Upper lobe of left lung (tissue), 6 donors: ENCODE results near the gene ABCC4. TPM values are rescaled to one million over a fixed set of nuclear protein-coding genes. Genes with fewer than 3 reads are reported as not detected.

Experiments used
- ATAC-seq, 2 donors: fragments of 200-7000 bp; cut with Tn5 transposase; one replicate each; pipeline ENCODE4 v1.9.1; 2022; ENCODE audit warnings: mild to moderate bottlenecking in 2 of 2, moderate library complexity in 2 of 2; ENCODE audit not compliant: low FRiP score in 2 of 2
- DNase-seq, 2 donors: peaks; one replicate each; pipeline ENCODE4 v3.0.0-alpha.2; 2019 to 2020
- H3K27ac ChIP-seq, 4 donors: fragments of 200-600 bp; sonication (generic); one replicate each; pipeline ENCODE4 v1.5.1; 2016 to 2019
- H3K27me3 ChIP-seq, 4 donors: fragments of 200-600 bp; sonication (generic); one replicate each; pipeline ENCODE4 v1.5.1; 2017 to 2019
- H3K36me3 ChIP-seq, 4 donors: fragments of 200-600 bp; sonication (generic); one replicate each; pipeline ENCODE4 v1.5.1; 2016 to 2019
- H3K4me1 ChIP-seq, 4 donors: fragments of 200-600 bp; sonication (generic); one replicate each; pipeline ENCODE4 v1.5.1; 2018 to 2019
- H3K4me3 ChIP-seq, 4 donors: fragments of 200-600 bp; sonication (generic); one replicate each; pipeline ENCODE4 v1.5.1; 2017 to 2019; ENCODE audit warnings: mild to moderate bottlenecking in 2 of 4, moderate library complexity in 1 of 4
- H3K9me3 ChIP-seq, 4 donors: fragments of 200-600 bp; sonication (generic); one replicate each; pipeline ENCODE4 v1.5.1; 2018 to 2019
- EP300 ChIP-seq, 4 donors: sonication (generic); formaldehyde crosslinking; IDR thresholded peaks; one replicate each; pipeline ENCODE4 v1.5.1; 2017; ENCODE audit warnings: antibody characterized with exemption in 4 of 4, control low read depth in 2 of 4
- POLR2A ChIP-seq, 4 donors: fragments of 450-650 bp; IDR thresholded peaks; one replicate each; pipeline ENCODE4 v1.5.1; 2016 to 2017; ENCODE audit warnings: antibody characterized with exemption in 4 of 4, mild to moderate bottlenecking in 2 of 4
- POLR2AphosphoS5 ChIP-seq, 2 donors: sonication (generic); formaldehyde crosslinking; IDR thresholded peaks; one replicate each; pipeline ENCODE4 v1.5.1; 2017; ENCODE audit warnings: antibody characterized with exemption in 2 of 2
- WGBS, 2 donors: methylation state at CpG; one replicate each; pipeline ENCODE4 v1.1.5; 2017 to 2018; 5-methylcytosine and 5-hydroxymethylcytosine counted together
- total RNA-seq, 6 donors: library from RNA; depleted of rRNA in 4 of 6; stranded (reverse); fragments of >200 nt in 4 of 6; gene quantifications; one replicate each; pipeline versions ENCODE4 v1.1.0 to v1.2.1, GENCODE V29; 2016 to 2021
- TF ChIP-seq, protein P1 (sequence below), 6 experiments: fragments of 450-650 bp in 4 of 6; fragments of 200-600 bp in 2 of 6; sonication (generic) in 2 of 6; IDR thresholded peaks; one replicate each; pipeline ENCODE4 v1.5.1; 2016 to 2019; ENCODE audit warnings: antibody characterized with exemption in 6 of 6
- donor health status: DM: no; HTN: no; CAD: no; lungs with moderate emphysema.
- donor health status: DM: no; HTN: yes; CAD: no; lungs with severe emphysema.

Gene ABCC4
- total RNA-seq, 6 donors from 2014 or later, result 17.0 to 78.6 (median 31.9) TPM

DNA sequence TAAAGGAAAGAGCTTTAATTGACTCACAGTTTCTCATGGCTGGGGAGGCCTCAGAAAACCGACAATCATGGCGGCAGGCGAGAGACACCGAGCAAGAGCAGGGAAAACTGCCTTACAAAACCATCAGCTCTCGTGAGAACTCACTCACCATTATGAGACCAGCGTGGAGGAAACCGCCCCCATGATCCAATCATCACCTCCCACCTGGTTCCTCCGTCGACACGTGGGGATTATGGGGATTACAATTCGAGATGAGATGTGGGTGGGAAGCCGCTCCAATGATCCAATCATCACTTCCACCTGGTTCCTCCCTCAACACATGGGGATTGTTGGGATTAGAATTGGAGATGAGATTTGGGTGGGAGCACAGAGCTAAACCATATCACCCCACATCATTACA lies 293.9 kb downstream of the ABCC4 start:
- ATAC-seq (no peak), DNase-seq (no peak)
- Histone ChIP-seq H3K27ac (no peak overlapping the region), H3K36me3 (no peaks in the 10 kb centered on the region), H3K4me1 (peaks cover 6 to 19% (median 12%) of the 10 kb centered on the region in 4 donors), H3K27me3 (peaks cover 0 to 5% (median 0%) of the 10 kb centered on the region in 4 donors), H3K9me3 (no peaks in the 10 kb centered on the region), H3K4me3 (no peak overlapping the region)
- TF ChIP-seq EP300 (IDR thresholded peaks at IDR 0.05) (no peak), POLR2AphosphoS5 (IDR thresholded peaks at IDR 0.05) (no peak), POLR2A (IDR thresholded peaks at IDR 0.05) (no peak)
- TF ChIP-seq, protein P1, sequence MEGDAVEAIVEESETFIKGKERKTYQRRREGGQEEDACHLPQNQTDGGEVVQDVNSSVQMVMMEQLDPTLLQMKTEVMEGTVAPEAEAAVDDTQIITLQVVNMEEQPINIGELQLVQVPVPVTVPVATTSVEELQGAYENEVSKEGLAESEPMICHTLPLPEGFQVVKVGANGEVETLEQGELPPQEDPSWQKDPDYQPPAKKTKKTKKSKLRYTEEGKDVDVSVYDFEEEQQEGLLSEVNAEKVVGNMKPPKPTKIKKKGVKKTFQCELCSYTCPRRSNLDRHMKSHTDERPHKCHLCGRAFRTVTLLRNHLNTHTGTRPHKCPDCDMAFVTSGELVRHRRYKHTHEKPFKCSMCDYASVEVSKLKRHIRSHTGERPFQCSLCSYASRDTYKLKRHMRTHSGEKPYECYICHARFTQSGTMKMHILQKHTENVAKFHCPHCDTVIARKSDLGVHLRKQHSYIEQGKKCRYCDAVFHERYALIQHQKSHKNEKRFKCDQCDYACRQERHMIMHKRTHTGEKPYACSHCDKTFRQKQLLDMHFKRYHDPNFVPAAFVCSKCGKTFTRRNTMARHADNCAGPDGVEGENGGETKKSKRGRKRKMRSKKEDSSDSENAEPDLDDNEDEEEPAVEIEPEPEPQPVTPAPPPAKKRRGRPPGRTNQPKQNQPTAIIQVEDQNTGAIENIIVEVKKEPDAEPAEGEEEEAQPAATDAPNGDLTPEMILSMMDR (IDR thresholded peaks at IDR 0.05), result no peak
- 92 to 94% methylated on average over 12 of the region's 12 CpGs for WGBS, 2 donors

DNA sequence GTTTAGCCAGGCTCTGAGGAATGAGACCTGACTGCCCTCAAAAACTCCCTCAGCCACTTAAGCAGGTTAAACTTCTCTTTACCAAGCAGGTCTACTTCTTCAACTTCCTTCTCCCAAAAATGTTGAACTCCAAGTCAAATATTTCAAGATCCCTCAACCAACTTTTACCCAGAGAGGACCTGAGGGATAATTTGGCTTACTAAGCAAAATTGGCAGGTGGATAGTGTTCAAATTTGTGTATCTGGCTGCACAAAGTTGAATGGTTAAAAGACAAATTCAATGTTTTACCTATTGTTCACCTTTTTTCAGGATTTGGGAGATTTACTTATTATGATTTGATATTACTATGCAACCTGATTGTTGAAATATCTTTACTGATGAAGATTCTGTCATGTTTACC lies 296.0 kb downstream of the ABCC4 start:
- no peak for DNase-seq

DNA sequence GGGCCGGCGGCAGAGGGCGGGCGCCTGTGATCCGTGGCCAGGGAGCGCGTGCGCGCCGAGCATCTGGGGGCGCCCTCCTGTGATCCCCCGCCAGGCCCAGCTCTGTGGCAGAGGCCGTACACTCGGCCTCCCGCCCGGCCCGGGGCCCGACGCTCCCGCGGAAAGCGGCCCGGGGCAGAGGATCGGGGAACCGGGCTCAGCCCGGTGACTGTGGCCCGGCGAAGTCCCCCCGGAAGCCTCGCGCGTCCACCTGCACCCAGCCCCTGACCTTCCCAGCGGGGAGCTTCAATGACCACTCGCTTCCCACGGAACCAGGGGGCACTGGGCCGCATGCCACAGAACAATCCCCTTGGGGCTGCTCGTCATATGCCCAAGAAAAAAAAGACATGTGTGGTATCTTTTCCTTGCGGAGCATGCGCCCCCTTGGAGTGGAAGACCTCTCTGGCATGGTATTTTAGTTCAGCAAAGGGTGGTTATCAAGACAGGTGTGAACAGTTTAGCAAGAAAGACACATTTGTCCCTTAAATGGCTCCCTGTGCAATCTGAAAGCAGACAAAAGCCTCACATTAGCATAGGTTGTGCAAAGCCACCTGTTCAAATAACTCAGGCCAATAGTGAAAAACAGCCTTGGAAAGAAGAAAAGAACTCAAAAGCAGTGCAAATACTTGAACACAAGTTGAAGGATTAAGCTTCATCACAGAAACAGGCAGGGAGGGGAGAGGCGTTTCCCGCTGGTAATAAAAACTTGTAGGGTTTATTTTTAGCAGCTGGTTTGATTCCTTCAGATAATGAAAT lies 298.0 kb downstream of the ABCC4 start:
- TF ChIP-seq, protein P1 (IDR thresholded peaks at IDR 0.05), result no peak
- no peak for TF ChIP-seq POLR2A (IDR thresholded peaks at IDR 0.05)
- TF ChIP-seq POLR2AphosphoS5 (IDR thresholded peaks at IDR 0.05), result no peak
- TF ChIP-seq EP300 (IDR thresholded peaks at IDR 0.05), result no peak
- peak; percentile 56 to 84 for ATAC-seq

More for the DNA sequence above, 296.0 kb downstream of the ABCC4 start:
- no peaks in the 10 kb centered on the region for H3K36me3 ChIP-seq
- peaks cover 6 to 19% (median 12%) of the 10 kb centered on the region in 4 donors for H3K4me1 ChIP-seq
- H3K9me3 ChIP-seq, result no peaks in the 10 kb centered on the region
- no peak for ATAC-seq
- H3K27ac ChIP-seq, result no peak overlapping the region
- H3K27me3 ChIP-seq, result peaks cover 0 to 5% (median 0%) of the 10 kb centered on the region in 4 donors
- TF ChIP-seq EP300 (IDR thresholded peaks at IDR 0.05), result no peak
- H3K4me3 ChIP-seq, result no peak overlapping the region

DNA sequence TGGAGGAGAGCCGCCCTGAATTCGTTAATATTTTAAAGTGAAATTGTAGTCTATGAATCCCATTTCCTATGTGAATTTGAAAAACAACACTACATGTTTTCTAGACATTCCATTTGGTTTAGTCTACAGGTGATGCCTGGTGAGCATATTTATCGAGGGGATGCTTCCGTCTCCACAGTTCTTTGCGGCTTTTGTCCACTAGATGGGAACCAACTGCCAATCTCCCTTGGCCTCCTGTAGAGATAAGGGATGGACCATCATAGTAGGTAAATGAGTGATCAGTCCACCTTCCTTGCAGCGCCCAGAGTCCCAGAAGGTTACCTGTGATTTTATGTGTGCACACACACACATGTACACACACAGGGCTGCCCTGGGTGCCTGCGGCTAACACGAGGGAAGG lies 299.1 kb downstream of the ABCC4 start:
- Histone ChIP-seq H3K4me3 (no peak overlapping the region), H3K36me3 (no peaks in the 10 kb centered on the region), H3K9me3 (no peaks in the 10 kb centered on the region), H3K4me1 (peaks cover 6 to 19% (median 12%) of the 10 kb centered on the region in 4 donors), H3K27ac (no peak overlapping the region), H3K27me3 (peaks cover 0 to 5% (median 0%) of the 10 kb centered on the region in 4 donors)
- TF ChIP-seq POLR2AphosphoS5 (IDR thresholded peaks at IDR 0.05), result no peak
- no peak for TF ChIP-seq EP300 (IDR thresholded peaks at IDR 0.05)
- no peak for TF ChIP-seq POLR2A (IDR thresholded peaks at IDR 0.05)
- TF ChIP-seq, protein P1 (IDR thresholded peaks at IDR 0.05), result no peak
- no peak for ATAC-seq
- DNase-seq, result no peak
- WGBS, 2 donors, result 93 to 94% methylated on average over 8 of the region's 8 CpGs

More for the DNA sequence above, 298.0 kb downstream of the ABCC4 start:
- Histone ChIP-seq H3K27ac (peak overlapping the region in 3 of 4 donors; percentile 30 to 79 (median 70)), H3K27me3 (peaks cover 0 to 5% (median 0%) of the 10 kb centered on the region in 4 donors), H3K4me1 (peaks cover 6 to 19% (median 12%) of the 10 kb centered on the region in 4 donors), H3K9me3 (no peaks in the 10 kb centered on the region), H3K4me3 (peak overlapping the region in 3 of 4 donors; percentile 32 to 39 (median 38)), H3K36me3 (no peaks in the 10 kb centered on the region)
- whole genome bisulfite sequencing, 2 donors, result 18% methylated on average over 9 to 12 of the region's 41 CpGs
- peak; percentile 49 to 79 for DNase-seq

DNA sequence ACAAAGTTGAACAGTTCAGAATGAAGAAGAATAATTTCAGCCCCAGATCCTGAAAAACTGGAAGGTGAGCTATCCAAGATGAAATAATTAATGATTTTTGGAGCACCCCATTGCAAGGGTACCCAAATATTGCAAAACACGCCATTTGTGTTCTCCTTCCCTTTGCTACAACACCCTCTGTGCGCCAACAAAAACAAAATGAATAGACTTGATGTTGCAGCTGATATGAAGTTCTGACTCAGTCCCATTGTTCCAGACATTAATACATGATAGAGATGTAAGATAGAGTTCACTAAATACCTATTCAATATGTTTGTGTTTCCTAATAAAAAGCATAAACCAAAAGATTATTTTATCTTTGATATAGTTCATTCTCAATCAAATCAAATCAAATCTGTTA lies 301.4 kb downstream of the ABCC4 start:
- H3K27ac ChIP-seq, result no peak overlapping the region
- H3K9me3 ChIP-seq, result no peaks in the 10 kb centered on the region
- ATAC-seq (no peak), DNase-seq (no peak)
- H3K27me3 ChIP-seq, result peaks cover 0 to 5% (median 0%) of the 10 kb centered on the region in 4 donors
- no peak overlapping the region for H3K4me3 ChIP-seq
- WGBS, 2 donors, result 55 to 83% methylated on average over 2 of the region's 2 CpGs
- H3K4me1 ChIP-seq, result peaks cover 6 to 17% (median 12%) of the 10 kb centered on the region in 4 donors
- no peaks in the 10 kb centered on the region for H3K36me3 ChIP-seq
- TF ChIP-seq POLR2A (IDR thresholded peaks at IDR 0.05) (no peak), POLR2AphosphoS5 (IDR thresholded peaks at IDR 0.05) (no peak), EP300 (IDR thresholded peaks at IDR 0.05) (no peak)
- TF ChIP-seq, protein P1 (IDR thresholded peaks at IDR 0.05), result no peak
